RPMI7951 (cell line): ENCODE measurements around the gene CAMTA1. TPM values are rescaled to one million over a fixed set of nuclear protein-coding genes. Genes with fewer than 3 reads are reported as not detected.

ENCODE experiments used
- DNase-seq: peaks from one replicate; pipeline ENCODE4 v3.0.0-alpha.2; 2012; ENCODE audit warnings: low read depth
- total RNA-seq: library from RNA; depleted of rRNA; stranded (reverse); fragments of >200 nt; shearing (Covaris generic); gene quantifications from 2 replicates; pipeline ENCODE4 v1.2.3, GENCODE V29; 2014

CAMTA1 gene
- total RNA-seq, 1 experiment from 2014 or later: 91.0 TPM

GRCh38 chr1:7570311-7570710 is 785.1 kb downstream of the CAMTA1 start:
- DNase-seq: no peak

GRCh38 chr1:7572654-7573152 is 787.4 kb downstream of the CAMTA1 start:
- DNase-seq: no peak

GRCh38 chr1:7573481-7573880 is 788.2 kb downstream of the CAMTA1 start:
- no peak for DNase-seq

GRCh38 chr1:7574121-7575040 is 789.1 kb downstream of the CAMTA1 start:
- no peak for DNase-seq

GRCh38 chr1:7575041-7575400 is 789.8 kb downstream of the CAMTA1 start:
- no peak for DNase-seq

GRCh38 chr1:7576946-7577657 is 791.8 kb downstream of the CAMTA1 start:
- no peak for DNase-seq

GRCh38 chr1:7578206-7578605 is 793.0 kb downstream of the CAMTA1 start:
- DNase-seq: no peak

GRCh38 chr1:7579016-7579415 is 793.8 kb downstream of the CAMTA1 start:
- DNase-seq: no peak

- DNase-seq: no peak
These were observed 794.9 kb downstream of the CAMTA1 start for GRCh38 chr1:7579831-7580804.

- DNase-seq: no peak
These were observed 795.9 kb downstream of the CAMTA1 start for GRCh38 chr1:7580923-7581753.

GRCh38 chr1:7581754-7582459 is 796.7 kb downstream of the CAMTA1 start:
- no peak for DNase-seq

GRCh38 chr1:7582460-7582972 is 797.3 kb downstream of the CAMTA1 start:
- DNase-seq: no peak

- no peak for DNase-seq
These were observed 798.2 kb downstream of the CAMTA1 start for GRCh38 chr1:7583291-7584096.

- no peak for DNase-seq
These were observed 798.9 kb downstream of the CAMTA1 start for GRCh38 chr1:7584157-7584556.

- DNase-seq: no peak
These were observed 799.4 kb downstream of the CAMTA1 start for GRCh38 chr1:7584643-7585042.

GRCh38 chr1:7585216-7585907 is 800.1 kb downstream of the CAMTA1 start:
- no peak for DNase-seq

- no peak for DNase-seq
These were observed 801.0 kb downstream of the CAMTA1 start for GRCh38 chr1:7586031-7586941.
